HG03066 (cell line): ENCODE data around the gene PLEKHA6.

Source experiments
- ATAC-seq: cut with Tn5 transposase; IDR thresholded peaks from one replicate; pipeline ENCODE4 v1.9.1; 2021; ENCODE audit warnings: low read depth; ENCODE audit not compliant: unreplicated experiment

The PLEKHA6 gene

DNA sequence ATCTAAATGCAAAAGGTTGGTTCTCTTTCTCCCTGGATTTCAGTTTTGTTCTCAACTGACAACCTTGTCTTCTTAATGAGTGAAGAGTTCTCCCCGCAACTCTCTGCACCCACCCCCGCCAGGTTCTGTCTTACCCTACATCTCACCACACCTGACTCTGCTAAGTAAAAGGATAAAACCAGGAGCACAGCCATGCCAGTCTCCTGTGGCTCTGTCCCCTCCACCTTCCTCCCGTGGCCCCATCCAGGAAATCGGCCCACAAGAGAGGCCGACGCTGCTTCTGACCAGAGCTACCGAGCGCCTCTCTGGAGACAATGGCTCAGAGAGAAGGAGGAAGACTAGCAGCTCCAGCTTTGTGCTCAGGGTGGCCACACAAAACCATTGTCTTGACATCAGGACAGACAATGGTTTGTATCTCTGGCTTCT is 72.2 kb downstream of the PLEKHA6 start:
- no peak for ATAC-seq

DNA sequence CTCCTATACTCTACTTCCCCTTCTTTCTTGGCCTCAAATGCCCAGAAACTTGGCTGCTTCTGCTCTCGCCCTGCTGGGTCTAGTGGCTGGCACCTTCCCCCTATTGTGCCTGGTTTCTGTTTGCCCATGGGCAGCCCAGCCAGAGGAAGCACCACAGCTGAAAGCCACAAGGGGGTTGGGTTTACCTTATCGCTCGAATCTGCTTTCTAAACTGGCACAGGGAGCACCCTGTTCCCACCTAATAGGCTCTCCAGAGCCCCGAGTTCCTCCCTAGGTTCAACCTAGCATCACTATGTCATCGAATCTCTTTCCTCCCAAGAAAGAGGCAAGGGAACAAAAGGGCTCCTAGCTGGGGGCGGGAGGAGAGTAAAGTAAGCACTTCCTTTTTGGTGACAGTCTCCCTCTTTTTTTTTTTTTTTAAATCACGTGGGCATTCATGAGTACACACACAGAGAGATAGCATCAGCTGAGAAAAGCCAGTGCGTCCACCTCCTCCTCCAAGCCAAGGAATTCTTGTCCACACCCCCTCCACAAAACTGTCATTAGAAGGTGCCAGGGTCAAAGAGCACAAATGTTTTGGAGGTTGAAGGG is 72.8 kb downstream of the PLEKHA6 start:
- ATAC-seq, result no peak

DNA sequence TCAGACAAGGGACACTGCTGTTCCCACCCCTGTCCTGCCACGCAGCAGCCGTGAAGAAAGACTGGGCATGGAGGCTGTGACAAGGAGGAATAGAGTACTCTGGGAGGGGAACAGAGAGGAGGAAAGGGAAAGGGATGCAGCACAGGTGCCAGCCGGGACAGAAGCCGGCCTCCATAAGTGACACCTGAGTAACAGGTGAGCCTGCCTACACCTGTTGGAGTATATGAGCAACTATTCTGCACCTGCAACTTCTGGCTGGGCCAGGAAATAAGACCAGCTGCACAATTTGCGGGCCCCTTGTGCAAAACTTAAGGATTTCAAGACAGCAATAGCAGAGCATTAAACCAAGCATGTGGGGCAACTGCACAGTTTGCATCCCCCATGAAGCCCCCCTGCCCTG is 73.4 kb downstream of the PLEKHA6 start:
- ATAC-seq, result no peak

DNA sequence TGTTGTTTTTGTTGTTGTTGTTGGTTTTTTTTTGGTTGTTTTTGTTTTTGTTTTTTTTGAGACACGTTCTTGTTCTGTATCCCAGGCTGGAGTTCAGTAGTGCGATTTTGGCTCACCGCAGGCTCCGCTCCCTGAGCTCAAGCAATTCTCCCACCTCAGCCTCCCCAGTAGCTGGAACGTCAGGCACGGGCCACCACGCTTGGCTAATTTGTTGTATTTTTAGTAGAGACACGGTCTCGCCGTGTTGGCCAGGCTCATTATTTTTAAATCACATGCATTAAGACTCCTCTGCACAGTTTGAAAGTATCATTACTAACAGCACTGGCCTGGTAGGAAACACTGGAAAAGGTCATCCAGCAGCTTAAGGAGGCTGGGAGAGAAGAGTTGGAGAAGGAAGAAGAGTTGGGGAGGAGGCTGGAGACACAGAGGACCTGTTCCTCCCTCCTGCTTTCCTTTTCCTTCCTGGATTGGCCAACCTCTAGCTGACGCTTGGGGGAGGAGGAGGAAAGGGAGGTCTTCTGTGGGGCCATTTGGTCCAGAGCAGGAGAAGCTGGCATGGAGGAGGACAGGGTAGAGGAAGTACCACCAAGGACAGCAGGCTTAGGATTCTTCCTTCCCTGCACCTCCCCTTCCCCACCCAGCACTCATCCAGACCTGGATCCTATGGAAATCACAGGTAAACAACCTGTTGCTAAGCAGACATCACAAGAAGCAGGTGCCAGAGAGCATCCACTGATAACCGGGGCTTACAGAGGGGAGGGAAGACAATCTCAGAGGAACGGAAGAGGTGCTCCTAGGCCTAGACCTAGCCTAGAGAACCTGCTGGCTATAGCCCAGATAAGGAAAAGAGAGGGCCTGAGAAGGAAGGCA is 74.1 kb downstream of the PLEKHA6 start:
- ATAC-seq, result no peak

DNA sequence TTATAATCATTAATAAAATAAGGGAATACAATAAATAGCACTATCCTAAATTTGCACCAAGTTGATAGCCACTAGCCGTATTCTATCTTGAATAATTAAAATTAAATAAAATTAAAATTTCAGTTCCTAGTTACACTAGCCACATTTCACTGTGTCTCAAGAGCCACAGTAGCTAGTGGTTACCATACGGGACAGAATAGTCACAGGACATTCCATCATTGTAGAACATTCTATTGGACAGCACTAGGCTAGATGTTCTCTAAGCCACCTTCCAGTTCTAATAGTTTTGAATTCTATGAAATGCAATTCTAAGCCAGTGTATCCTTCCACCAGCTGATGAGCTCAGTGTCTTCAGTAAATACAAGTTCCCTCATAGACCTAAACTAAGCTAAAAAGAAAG is 74.8 kb downstream of the PLEKHA6 start:
- no peak for ATAC-seq

DNA sequence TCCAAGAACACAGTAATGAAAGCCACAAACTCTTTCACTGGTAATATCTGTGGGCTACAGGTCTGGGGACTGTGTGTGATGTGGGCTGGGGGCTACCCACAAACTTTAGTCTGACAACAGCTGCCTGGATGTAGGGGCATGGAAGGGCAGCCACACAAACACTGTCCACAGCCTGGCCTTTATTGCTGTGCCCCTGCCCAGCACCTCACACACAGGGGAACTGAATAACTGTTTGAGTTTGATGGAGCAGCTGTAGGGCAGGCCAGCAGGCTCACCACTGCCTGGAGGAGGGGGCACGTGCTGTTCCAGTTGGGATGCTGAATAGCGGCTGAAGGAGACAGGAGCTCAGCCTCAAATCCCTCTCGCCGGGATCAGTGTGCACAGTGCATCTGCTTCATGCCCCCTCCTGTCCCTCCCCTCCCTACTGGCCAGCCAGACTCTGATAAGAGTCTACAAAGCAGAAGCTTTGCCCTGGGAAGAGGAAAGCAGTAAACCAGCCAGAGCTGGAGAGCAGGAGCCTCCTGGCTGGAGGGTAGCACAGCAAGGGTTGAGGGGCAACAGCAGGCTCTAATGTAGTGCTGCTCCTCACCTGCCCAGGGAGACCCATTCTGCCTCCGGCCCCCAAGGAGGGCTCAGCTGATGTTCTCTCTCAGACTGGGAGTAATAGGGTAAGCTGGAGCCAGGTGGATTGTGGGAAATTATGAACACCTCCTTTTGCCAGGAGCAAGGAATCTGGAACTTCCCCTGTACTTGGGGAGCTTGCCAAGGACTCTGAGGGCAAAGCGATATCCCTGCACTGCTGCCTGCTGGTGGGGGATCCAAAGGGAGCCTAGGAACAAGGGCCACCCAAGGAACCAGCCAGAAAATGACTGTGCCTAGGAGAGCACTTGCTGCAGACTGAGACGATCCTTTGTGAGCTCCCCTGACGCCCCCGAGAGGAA is 75.7 kb downstream of the PLEKHA6 start:
- ATAC-seq, result no peak

DNA sequence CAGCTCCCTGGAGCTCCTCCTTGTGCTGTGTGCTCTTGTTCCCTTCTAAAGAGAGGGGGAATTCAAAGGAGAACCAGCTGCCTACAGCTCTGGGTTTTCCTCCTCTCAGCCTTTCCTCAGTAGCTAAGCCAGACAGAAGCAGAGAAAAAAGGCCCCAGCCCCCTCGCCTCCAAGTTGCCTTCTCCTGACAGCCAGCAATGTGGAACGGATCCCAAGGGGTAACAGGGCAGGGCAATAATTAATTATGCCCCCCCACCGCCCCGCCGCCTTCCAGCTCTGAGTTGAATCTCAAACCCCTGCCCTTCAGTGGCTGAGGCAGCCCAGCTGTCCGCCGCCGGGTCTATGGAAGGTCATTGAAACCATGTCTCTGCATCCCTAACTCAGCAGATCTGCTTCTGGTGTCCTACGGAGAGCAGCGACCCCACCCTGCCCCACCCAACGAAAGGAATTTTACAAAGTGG is 76.9 kb downstream of the PLEKHA6 start:
- no peak for ATAC-seq

DNA sequence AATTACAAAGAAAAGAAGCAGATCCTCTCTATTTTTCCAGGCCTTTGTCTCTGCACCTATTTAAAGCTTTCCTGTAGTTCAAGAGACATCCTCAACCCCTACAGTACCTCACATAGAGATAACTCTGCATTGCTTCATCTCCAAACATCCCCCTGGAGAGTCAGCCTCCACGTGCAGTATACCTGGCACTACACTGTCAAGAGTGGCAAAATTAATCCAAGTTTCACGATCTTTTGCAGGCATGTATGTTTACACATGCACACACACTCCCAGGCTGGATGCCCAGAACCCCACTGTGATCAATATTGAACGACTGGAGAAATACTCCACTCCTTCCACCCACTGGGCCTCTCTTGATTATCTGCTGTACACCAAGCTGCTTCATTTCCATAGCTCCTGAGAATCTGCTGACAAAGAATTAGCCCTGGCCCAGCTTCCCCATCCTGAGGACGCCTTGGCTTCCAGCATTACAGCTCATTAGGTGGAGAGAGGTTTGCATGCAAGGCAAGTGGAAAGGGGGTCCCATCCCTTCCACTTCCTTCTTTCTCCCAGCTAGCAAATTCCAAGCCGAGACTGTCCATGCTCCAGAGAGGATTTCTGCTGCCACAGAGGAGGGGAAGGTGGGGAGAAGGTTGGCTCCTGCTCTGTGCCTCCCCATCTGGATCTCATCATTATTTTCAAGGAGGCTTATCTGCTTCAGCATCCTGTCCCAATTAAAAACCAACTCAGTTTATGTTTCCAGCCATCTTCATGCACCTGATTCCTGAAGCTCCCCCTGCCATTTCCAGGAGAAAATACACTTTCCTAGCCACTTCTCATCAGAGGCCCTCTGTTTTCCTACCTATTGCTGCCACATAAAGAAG is 79.4 kb downstream of the PLEKHA6 start:
- no peak for ATAC-seq

DNA sequence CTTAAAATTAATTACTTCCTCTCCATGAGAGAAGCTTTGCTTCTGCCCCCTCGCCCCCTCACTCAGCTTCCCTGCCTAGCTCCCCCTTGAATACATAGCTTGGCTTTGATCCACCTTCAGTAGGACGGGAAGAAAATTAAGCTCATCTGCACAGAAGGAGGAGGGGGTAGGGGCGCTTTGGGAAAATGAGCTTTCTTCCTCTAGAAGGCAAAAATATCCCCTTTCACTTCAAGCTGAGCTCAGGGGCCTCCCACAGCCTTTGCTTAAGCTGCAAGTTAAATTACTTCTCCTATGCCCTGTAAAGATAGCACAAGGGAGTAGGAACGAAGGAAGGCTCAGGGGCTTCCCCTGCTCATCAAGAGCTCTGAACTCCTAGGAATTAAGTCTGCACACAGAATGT is 80.8 kb downstream of the PLEKHA6 start:
- no peak for ATAC-seq

DNA sequence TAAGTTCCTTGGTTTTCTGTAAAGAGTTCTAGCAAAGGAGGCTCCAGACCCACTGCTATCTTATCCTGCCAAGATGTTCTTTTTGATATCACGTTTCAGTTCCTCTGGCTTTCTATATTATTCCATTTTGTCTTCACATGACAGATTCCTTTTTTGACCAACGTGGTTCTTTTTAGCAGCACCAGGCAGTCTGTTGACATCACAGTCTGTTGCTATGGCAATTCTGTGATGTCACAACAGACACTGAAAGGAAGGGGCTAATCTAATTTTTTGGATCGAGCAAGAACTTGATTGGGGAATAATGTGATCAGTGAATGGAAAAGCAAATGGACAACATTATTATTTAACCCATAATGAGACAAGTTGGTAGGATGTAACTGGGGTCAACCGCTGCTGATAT is 81.5 kb downstream of the PLEKHA6 start:
- no peak for ATAC-seq

DNA sequence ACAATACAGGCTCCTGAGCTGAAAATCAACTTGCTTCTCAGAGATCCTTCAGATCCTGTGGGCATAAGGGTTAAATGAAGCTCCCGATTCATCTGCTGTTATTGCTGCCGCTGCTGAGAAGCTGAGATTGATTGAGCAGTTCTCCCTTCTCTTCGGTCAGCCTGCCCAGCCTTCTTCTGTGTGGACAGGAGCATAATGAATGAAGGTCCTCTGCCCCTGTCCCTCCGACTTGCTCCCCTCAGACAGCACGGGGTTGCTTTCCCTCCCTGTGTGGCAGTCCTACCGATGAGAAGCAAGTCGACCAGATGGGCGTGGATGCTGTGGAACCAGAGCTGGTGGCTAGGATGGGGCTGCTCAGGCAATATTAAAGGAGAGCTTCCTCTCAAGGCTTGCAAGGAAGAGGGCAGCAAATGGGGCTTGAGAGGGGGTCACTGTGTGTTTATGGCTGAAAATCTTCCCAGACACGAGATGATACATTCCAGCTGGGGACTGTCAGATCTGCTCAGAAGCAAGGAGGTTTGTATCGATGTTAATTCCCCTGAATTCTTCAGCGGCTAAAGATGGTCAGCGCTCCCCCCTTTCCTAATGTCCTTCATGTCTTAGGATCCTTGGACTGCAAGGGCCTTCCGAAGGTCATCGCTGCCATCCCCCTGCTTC is 82.0 kb downstream of the PLEKHA6 start:
- ATAC-seq, result no peak

DNA sequence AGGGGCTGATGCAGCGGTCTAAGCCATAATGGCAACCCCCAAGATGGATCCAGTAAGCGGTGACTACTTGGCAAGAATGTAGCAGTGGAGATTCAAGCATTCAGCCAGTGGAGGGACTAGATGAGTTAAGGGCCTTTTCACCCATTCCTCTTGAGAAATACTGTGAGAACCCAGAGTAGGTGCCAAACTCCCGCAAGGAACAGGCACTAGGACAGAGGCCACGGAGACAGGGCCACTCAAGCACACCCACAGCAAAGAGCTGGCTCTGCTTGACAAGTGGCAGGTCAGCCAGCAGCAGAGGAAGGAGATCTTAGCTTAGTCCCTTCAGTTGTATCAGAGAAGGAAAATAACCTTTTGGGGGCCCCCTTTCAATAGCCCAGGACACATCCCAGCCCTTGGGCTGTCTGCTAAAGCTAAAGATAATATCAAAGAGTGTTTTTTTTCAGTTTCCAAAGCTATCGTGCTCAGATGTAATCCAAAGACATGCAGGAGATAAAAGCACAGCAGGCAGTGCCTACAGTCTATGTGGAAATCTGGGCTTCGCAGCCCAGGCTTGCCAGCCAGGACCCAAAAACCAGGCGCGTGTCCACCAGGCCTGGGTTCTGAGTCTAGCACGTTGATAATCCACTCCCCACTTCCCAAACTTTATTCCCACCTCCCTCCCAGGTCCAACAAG is 83.9 kb downstream of the PLEKHA6 start:
- ATAC-seq, result no peak

DNA sequence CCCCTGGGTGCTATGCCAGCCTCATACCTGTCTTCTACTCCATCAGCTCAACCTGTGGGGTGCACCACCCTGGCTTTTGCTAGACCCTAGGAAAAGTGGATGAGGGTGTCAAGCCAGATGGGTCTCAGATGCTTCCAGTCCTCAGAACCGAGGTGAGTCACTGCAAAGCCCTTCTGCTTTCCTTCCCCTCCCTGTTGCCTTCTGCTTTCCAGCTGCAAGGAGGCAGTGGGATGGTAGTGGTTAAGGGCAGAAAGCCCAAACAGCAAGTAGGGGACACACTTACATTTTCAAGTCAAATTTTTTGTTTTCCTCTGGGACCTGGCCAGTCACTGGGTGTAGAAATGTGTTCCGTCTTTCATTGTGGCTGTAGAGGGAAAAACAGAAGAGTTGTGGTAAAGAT is 85.3 kb downstream of the PLEKHA6 start:
- no peak for ATAC-seq

DNA sequence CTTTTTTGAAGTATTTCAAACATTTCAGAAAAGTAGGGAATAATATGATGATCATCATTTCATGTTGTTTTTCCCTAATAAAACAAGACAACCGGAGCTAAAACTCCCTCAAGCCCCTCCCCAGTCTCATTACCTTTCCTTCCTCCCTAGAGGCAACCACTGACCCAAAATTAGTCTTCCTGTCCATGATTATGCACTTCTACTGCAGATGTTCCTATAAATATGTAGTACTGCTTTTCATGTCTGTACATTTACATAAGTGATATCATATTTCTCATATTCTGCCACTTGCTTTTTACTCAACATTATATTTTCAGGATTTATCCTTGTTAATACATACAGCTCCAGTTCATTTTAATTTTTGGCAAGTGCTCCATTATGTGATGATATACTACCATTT is 87.2 kb downstream of the PLEKHA6 start:
- no peak for ATAC-seq

DNA sequence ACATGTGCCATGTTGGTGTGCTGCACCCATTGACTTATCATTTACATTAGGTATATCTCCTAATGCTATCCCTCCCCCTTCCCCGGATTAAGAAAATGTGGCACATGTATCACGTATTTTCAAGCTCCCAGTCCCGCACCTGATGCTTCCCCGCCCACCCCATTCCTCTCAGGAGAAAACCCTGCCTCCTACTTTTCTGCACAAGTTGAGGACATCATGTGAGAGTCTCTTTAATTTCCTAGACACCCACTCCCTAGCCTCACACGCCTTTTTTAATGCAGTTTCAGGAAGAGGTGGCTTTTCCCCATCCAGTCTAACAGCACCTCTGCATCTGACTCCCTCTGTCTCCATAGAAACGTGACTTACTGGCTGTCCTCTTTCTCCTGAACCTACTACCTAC is 87.8 kb downstream of the PLEKHA6 start:
- no peak for ATAC-seq

DNA sequence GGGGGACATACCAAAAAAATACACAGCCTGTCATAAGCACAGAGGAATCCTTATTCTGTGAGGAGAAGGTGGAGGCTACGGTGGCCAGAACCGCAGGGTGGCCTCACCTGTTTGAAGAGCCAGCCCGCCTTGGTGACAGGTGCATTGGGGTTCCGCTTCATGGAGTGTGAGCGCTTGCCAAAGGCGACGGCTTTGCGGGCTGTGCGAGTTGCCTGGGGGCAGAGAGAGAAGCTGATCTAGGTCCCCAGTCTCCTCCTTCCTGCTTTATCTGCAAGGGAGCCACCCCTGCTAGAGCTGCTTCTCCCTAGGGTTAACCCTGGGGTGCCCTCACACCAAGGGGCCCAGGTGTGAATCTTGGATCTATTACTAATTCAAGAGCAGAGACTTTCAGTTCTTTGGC is 91.6 kb downstream of the PLEKHA6 start:
- no peak for ATAC-seq

DNA sequence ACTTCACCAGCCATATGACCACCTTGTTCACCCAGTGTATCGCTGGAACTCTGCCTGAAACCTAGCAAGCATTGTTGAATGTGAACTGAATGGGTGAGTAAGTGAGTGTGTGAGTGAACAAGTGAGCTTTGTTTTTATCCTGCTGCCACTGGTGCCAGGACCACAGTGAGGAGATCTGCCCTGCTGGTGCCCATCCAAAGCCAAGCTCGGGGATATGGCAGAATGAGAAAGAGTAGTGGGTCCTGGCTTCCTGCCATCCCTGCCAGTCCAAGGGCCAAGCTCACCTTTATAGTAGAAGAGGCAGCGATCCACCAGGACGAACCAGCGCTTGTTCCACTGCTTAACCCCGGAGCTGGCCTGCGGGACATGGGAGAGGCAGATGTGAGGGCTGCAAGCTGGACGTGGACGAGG is 92.5 kb downstream of the PLEKHA6 start:
- ATAC-seq, result no peak

DNA sequence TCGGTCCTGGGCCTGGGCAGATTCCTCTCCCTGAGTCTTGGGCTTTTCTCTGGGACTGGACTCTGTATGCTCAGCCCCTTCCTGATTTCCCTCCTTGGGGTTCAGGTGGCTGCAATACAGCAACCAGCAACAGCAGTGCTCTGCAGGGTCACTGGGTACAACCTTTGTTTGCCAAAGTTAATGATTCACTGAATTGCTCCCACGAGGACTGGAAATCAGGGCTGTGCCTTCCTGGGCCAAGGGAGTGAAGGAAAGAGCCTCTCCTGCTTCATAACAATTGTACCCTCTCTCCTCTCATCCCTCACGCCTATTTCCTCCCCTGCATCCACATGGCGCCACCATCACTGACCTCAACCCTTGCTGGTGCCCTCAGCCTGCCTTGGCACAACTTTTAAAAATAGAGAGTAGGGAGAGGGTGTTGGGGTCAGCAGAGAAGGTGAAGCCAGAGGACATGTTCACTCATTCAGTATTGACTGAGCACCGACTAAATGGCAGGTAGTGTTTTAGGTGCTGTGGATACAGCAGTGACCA is 93.2 kb downstream of the PLEKHA6 start:
- ATAC-seq, result no peak

DNA sequence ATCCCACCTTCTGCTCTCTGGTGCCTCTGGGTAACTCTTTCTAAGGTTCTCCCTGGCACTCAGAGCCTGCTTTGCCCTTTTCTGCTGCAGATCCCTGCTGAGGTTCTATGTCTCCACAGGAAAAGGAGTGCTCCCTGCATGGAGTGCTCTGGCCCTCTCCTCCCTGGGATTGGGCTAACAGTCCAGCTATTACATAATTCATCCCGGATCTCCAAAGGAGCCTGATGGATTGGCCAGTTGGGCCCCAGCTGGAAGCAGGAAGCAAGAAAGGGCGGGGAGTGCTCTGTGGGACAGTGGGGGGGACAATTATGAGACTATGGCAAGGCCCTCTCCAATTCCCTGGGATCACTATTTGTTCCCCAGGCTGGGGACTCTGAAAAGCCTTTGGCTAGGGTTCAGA is 94.1 kb downstream of the PLEKHA6 start:
- no peak for ATAC-seq
